CD4-positive, alpha-beta T cell treated with Interleukin-4 for 1 hour (primary cell): ENCODE measurements around the gene RECQL5.
"Not testable (repeated sequence)": the region's sequence is repeated elsewhere in the genome, so short reads cannot be mapped to it uniquely, and the experiment has no call there.

Experiments used
- DNase-seq, 2 donors: peaks; one replicate each; pipeline ENCODE4 v3.0.0-alpha.2; 2020 to 2022

The RECQL5 gene

DNA sequence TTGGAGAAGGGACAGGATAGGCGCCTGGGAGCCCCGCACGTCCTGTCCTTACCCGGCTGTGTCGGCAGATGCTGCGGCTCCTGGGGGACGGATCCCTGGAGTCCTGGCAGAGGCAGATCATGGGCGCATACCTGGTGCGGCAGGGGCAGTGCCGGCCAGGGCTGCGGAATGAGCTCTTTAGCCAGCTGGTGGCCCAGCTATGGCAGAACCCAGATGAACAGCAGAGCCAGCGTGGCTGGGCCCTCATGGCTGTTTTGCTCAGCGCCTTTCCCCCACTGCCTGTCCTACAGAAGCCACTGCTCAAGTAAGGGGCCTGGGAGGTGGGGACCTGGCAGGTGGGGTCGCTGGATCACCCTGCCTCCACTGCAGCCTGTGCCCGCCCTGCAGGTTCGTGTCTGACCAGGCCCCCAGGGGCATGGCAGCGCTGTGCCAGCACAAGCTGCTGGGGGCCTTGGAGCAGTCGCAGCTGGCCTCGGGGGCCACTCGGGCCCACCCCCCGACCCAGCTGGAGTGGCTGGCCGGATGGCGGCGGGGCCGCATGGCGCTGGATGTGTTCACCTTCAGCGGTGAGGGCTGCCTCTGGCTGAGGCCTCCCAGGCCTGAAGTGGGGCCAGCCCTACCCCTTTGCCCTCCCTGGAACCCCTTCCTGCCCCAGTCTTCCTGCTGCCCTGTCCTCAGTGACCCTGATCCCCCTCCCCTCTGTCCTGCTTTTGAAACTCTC is 53.9 kb downstream of the RECQL5 start:
- no peak for DNase-seq

DNA sequence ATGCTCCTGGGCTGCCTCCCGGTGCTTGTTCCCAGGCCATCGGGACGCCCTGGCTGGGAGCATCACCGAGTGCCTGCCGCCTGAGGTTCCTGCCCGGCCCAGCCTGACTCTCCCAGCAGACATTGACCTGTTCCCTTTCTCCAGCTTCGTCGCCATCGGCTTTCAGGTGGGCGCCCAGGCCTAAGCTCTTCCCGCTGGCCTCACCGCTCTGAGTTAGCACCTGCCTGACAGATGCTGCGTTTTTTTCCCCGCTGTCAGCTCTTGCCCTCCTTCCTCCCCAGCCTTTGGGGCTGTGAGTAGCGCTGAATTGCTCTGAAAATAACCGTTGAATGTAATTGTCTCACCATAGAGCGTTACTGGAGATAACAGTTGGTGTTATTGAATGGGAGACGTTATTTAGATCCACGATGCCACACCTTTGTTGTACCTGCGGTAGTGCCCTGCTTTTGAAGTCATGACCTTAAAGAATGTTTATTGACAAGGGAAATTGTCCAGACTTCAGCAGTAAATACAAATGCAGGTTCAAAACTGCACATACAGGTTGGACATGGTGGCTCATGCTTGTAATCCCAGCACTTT is 55.0 kb downstream of the RECQL5 start:
- DNase-seq: no peak

- no peak for DNase-seq
Observed at GRCh38 chr17:75610103-75610984, 56.6 kb downstream of the RECQL5 start.

GRCh38 chr17:75607086-75607485 is 59.9 kb downstream of the RECQL5 start:
- no peak for DNase-seq

GRCh38 chr17:75605790-75606189 is 61.2 kb downstream of the RECQL5 start:
- no peak for DNase-seq

DNA sequence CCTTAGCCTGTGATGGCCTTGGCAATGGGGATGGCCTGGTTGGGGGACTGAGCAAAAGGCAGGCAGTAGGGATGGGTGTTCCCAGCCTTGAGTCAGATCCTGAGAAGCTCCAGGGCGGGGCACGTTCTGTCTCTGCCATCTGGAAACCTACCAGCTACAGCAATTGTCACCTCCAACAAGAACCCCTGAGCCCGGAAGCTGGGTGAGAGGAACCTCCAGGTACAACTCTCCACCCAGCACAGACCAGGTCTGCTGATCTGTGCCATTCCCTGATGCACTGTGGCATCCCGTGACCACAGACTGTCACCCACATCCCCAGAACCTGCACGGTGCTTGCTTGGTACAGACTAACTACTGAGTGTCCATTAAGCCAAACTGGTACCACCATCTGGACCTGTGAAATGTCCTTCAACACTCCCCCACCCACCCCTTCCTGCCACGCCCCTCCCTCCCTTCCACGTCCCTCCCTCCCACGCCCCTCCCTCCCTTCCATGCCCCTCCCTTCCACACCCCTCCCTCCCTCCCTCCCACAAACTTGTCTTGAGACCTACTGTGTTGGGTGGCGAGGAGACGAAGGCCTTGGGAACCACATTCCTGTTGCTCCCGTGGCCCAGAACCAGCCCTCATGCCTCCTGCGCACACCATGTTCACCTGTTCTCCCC is 62.8 kb downstream of the RECQL5 start:
- DNase-seq: no peak

GRCh38 chr17:75603123-75603522 is 63.8 kb downstream of the RECQL5 start:
- DNase-seq: no peak

GRCh38 chr17:75602644-75603043 is 64.3 kb downstream of the RECQL5 start:
- no peak for DNase-seq

- DNase-seq: peak; percentile 58 to 60
Observed at GRCh38 chr17:75601057-75601987, 65.6 kb downstream of the RECQL5 start.

- DNase-seq: no peak
Observed at GRCh38 chr17:75596320-75597087, 70.5 kb downstream of the RECQL5 start.

DNA sequence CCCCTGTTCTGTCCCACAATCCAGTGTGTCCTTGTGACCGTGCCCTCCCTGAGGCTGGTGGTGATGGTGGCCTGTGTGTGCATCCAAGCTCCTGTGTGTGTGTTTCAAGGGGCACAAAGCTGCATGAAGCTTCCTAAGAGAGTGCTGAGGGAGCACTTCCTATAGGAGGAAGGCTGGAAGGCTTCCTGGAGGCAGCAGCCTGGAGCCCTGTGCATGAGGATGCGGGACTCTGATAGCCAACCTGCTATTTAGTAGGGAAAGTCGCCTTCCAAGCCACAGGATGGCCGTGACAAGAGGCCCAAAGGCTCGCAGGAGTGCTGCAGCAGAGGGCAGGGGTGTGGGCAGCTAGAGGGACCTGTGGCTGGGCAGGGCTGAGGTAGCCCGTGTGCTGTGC is 71.0 kb downstream of the RECQL5 start:
- no peak for DNase-seq

DNA sequence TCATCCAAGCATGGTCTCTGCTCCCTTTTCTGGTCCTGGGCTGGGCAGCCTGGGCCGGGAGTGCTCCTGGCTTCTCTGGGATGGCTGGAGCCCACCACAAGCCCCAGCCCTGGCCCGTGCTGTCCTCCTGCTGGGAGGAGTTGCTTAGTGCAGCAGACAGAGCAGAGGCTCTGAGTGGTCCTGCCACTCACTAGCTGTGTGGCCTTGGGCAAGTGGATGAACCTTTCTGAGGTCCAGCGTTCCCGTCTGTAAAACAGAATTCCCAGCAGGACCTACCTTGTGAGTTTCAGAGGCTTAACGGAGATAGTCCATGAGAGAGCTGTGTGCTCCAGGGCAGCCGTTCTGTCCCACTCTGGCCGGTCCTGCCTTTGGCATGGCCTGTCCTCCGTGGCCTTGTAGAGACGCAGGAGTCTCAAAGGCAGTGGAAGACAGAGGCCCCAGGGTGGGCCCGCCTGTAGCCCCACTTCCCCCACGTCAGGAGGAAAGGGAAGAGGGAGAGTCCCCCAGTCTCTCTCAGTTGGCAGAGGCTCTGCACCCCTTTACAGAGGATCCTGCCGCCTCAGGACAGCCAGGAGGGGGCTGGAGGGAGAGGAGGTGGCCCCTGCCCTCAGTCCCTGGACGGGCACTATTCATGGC is 71.6 kb downstream of the RECQL5 start:
- no peak for DNase-seq

GRCh38 chr17:75594499-75595283 is 72.3 kb downstream of the RECQL5 start:
- no peak for DNase-seq

DNA sequence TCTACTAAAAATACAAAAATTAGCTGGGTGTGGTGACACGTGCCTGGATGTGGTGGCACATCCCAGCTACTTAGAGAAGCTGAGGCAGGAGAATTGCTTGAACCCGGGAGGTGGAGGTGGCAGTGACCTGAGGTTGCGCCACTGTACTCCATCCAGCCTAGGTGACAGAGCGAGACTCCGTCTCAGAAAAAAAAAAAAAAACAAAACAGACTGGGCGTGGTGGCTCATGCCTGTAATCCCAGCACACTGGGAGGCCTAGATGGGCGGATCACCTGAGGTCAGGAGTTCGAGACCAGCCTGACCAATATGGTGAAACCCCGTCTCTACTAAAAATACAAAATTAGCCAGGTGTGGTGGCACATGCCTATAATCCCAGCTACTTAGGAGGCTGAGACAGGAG is 73.5 kb downstream of the RECQL5 start:
- not testable (repeated sequence) for DNase-seq

DNA sequence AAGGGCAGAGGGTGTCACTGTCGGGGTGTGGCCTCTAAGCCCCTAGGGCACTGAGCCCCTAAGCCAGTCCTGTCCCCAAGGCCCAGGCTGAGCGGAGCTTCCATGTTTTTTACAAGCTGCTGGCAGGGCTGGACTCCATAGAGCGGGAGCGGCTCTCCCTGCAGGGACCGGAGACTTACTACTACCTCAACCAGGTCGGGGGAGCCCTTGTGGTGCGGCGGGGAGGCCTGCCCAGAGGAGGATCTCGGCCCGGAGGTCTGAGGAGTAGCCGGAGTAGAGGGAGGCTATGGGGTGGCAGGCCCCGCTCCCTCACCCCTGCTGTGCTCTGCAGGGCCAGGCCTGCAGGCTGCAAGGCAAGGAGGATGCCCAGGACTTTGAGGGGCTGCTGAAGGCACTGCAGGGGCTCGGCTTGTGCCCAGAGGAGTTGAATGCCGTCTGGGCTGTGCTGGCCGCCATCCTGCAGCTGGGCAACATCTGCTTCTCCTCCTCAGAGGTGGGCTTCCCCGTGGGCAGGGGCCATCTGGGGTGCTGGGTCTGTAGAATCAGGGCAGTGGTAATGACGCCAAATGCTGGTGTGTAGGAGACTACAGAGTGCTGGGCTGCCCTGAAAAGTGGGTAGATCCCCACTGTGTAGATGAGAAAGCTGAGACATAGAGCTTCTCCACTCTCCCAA is 74.5 kb downstream of the RECQL5 start:
- DNase-seq: no peak

GRCh38 chr17:75591722-75592302 is 75.1 kb downstream of the RECQL5 start:
- no peak for DNase-seq

- DNase-seq: no peak
Observed at GRCh38 chr17:75590849-75591721, 75.9 kb downstream of the RECQL5 start.

GRCh38 chr17:75590314-75590761 is 76.6 kb downstream of the RECQL5 start:
- no peak for DNase-seq
